Measurements from ENCODE around the gene HNRNPA3.
"Not testable (repeated sequence)": the region's sequence is repeated elsewhere in the genome, so short reads cannot be mapped to it uniquely, and the experiment has no call there.

HNRNPA3 gene

DNA sequence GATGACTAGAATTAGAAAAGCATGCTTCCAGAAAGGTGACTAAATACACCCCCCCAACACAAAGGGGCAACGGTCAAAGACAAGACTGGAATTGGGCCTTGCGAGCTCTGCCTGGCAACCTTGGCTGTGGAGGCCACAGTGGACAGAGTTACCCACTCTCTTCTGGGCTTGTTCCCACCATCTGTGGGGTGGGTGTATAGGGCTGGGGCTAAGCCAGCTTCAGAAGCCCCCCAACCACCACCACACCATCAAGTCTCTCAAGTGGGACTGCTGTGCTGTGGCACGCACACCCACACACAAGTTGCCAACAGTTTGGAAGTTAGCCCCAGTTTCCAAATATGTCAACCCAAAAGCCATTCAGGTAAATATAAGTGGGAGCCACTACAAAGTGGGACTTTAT, 44.1 kb downstream of the HNRNPA3 start:
- DNase-seq, result no peak

DNA sequence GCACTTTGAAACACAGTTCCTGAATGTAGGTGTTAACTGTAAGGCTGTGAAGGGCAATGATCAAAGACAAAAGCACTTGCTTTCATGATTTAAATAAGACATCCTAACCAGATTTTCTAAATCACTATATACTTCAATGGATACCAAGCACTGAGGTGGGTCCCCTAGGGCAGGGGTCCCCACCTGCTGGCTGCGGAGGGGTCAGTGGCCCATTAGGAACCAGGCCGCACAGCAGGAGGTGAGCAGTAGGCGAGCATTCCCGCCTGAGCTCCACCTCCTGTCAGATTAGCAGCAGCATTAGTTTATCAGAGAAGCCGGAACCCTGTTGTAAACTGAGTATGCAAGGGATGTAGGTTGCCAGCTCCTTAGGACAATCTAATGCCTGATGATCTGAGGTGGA, 44.9 kb downstream of the HNRNPA3 start:
- DNase-seq, result no peak

DNA sequence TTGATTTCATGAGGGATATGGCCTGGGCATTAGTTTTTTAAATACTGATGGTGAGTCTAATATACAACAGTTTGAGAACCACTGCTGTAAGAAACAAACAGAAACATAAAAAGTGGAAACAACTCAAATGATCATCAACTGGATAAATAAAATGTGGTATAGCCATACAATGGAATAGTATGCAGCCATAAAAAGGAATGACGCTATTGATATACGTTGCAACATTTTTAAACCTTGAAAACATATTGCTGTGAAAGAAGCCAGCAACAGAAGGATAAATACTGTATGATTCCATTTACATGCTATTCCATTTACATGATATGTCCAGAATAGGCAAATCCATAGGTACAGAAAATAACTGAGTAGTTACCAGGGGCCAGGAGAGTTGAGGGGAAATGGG, 45.5 kb downstream of the HNRNPA3 start:
- no peak for DNase-seq

DNA sequence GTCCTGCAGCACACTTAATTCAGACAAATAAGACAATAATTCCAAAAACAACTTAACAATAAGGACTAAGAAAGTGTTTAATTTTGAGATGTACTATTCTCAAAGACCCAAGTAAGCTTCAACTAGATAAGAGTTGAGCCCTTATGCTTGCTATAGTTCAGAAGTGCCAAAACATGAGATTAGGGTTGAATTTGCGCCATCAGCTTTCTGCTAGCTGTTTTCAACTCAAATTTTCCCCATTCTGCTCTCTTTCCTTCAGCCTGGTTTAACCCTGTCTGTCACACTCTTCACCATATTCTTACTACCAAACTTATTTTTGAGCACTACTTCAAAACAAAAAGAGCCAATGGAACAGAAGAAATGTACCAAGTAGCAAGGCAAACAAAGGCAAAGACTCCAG, 47.8 kb downstream of the HNRNPA3 start:
- no peak for DNase-seq

DNA sequence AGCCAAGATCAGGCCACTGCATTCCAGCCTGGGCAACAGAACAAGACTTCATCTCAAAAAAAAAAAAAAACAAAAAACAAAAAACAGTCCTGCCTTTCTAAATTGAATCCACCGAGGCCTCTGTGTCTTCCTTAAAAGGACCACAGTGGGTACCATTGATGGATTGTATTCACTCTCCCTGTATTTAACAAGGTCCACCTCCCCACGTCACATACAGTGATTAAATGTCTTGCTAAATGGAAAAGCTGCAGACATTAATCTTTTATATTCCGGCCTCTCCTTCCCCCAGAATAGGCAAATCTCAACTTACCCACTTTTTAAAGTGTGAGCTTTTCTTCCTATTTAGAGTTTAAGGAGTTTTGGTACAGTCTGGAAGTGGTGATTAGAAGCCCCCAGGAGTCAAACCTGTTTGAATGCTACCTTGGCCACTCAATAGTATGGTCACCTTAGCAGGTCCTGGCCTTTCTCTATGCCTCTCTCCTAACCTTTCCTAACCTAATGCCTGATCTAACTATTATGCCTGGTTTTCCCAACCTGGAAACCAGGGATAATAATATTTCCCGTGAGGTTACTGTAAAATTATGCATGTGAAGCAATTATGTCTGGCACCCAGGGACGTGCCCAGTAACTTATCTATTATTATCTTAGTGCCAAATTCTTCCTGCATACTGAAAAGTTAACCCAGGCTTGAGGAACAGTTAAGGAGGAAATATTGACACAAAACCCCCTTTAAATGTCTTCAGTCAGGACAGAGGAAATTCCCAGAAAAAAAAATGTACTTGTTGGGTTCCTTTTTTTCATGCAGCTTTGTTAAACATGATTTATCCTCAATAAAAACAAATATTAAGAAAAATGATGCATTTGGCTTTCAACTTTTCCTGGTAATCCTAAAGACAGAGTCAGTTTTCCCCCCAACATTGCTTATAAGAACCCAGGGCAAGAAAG, 48.8 kb downstream of the HNRNPA3 start:
- peak in 1 of 3 experiments; percentile 40 for DNase-seq

DNA sequence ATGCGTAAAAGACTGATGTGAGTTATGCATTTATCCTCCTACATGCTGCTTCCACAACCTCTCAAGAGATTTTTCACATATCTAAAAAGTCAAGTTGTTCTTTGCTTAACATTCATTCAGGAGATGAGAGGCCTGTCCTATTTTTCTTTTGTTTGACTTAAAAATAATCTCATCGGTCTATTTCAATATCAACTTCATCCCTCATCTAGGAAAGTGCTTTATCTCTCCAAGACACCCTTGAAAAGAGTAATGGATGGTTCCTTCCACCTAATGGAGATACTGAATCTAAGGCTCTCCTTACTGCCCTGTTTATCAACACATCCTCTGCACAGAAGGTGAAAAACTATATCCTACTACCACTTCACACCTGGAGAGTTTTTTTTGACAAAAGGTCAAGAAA, 49.5 kb downstream of the HNRNPA3 start:
- peak in 1 of 3 experiments; percentile 44 for DNase-seq

DNA sequence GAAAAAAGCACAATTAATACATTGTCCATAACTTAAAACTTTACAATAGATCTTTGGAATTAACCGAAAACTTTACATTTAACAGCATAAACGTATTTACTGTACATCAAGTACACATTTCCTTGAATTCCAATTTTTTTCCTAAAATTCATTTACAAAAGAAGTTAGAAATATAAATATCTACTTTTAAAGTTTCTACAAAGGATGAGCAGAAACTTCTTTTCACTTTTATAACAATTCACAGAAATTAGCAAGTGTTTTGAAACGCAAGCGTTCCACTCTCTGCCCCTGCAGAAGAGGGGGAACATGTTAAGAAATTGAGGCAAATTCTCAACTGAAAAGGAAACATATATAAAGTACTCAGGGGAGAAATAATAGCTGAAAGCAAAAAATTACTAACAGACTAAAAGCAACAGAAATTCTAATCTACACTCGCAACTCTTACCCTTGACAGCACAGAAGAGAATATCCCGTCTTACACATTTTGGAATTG, 50.4 kb downstream of the HNRNPA3 start:
- DNase-seq, result no peak

DNA sequence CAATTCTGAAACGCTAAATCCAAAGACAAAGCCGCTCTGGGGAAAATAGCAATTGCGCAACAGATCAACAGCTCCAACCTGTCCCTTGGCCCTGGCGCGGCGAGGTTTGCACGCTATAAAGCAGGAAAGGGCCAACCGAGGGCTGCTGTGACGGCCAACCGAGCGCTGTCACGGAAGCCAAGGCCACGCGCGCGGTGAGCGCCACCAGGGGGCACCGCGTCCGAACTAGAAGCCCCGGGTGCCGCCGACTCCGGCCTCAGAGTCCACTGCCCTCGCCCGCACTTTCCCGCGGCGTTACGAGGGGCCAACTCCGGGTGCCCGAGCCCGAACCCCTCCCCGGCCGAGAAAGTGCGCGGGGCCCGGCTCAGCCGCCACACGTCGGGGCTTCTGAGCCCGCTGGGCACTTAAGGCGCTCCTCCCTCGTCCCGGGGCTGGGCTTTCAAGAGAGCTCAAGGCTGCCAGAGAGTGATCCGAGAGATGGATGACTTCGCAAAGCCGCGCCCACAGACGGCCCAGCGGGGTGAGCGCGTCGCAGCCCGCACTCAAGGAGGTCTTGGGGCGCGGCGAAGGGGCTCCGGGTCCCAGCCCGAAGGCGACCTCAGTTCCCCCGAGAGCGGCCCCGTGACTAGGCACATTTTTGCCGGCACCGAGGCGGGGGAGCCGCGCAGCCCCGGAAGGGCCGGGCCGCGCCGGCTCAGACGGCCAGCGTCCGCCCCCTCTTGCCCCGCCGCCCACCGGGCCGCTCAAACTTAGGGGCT, 51.0 kb downstream of the HNRNPA3 start:
- peak; percentile 89 to 98 (median 98) for DNase-seq

DNA sequence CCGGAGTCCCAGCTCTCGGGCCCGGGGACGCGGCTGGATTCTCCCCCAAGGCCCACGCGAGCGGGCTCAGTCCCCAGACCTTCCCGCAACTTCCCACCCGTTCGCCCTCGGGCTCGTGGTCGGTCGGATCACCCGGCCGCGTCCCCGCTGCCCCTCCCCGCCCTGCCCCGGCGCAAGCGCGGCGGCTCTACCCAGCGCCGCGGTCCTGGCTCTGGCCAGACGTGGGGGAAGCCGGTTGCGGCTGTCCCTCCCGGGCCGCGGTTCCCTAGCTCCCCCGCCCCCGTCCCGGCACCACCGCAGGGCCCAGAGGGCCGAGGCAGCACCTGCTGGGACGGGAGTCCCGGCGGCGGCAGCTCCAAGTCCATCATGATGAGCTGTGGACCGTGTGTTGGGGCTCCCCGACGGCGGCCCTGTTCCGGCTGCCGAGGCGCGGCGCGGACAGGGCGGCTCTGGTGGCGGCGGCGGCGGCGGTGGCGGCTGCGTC, 51.7 kb downstream of the HNRNPA3 start:
- peak; percentile 17 to 87 (median 80) for DNase-seq

DNA sequence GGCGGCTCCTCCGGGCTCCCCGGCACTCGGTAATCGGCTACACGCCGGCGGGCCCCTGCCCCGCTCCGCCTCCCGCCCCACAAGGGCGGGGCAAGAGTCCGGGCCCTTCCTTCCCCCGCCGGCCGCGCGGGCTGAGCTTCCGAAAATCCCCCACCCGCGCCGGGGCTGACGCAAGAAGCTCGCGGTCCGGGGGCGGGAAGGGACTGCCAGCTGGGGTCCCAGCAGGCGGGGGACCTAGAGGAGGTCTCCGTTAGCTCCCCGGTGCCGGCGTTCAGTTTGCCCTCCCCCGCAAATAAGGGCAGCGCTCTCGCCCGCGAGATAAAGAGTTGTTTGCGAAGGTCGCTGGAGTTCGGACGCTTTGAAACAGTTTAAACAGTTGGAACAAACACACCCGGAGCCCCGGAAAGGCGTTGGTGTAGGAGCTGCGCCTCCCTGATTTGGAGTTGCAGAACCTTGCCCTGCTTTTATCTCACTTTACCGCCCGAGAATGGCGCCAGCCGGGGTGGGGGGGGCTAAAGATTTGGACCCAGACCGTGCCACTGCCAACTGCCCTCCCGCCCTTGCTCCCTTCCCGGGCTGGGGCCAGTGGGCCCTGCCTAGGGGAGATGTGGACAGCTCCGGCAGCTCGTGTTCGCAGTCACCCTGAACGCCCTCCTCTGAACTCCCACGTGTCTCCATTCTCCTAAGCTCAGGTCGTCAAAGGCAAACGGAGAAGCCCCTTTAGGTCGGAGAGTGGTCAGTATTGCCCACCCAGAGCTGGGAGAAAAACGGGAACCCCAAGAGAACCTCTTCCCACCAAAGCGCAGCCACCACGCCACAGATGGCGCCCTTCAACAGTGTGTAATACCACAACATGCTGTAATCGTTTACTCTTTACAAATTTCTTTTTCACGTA, 52.3 kb downstream of the HNRNPA3 start, which contains the start of gene NFE2L2:
Gene NFE2L2 (minus strand): TSS at position 35 of the 895 bp plus-strand sequence. CDS start 151 bp downstream, outside the sequence.
- peak; percentile 69 to 91 (median 89) for DNase-seq

DNA sequence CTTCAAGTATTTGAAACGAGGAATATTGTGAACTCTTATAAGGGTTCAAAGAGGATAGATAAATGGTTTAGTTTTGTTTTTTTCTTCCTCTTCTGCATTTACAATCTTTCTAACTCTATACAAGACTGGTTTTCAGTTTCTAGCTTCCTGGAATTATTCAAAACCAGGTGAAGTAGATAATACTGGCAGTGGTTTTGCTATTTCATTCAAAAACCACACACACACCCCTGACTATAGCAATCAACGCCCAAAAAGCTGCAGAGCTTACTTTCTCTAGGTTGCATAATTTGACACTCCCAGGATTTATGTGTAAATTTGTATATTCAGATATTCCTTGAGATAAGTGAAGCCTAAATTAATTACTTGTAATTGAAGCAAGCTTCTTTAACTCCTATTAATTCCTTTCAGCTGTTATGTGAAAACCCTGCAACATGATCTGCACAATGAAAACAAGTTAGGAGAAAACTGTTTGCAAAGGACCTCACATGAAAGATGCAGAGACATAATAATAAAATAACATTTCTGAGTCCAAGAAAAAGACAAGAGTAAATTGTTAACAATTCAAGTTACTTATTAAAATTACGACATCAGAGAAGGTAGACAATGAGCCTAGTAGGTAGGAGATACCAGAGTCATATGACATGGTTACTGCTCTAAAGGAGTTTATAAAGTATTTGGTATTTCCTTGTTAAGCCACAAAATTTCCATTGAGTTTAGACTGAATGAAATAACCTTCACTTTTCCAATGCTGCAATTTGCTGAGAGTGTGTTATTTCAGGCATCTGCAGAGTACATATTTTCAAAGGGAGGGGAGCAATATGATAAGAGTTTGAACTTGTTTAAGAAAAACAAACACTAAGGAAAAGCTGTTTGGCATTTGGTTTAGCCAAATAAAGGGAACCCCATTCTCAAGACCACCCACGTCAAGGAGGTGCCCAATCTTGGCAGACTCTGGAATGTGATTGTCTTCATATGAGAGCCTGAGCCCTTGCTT, 53.5 kb downstream of the HNRNPA3 start:
- DNase-seq, result peak in 1 of 3 experiments; percentile 55

DNA sequence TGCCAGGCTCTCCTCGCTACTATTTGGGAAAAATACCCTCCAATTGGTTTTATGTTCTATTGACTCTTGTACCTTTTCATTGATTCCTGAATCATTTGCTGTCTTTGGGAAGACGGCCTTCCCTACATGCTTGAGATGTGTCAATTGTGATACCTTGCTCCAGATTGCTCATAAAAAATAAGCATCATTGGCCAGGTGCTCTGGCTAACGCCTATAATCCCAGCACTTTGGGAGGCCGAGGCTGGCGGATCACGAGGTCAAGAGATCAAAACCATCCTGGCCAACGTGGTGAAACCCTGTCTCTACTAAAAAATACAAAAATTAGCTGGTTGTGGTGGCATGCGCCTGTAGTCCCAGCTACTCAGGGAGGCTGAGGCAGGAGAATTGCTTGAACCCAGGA, 54.4 kb downstream of the HNRNPA3 start:
- DNase-seq, result not testable (repeated sequence)

DNA sequence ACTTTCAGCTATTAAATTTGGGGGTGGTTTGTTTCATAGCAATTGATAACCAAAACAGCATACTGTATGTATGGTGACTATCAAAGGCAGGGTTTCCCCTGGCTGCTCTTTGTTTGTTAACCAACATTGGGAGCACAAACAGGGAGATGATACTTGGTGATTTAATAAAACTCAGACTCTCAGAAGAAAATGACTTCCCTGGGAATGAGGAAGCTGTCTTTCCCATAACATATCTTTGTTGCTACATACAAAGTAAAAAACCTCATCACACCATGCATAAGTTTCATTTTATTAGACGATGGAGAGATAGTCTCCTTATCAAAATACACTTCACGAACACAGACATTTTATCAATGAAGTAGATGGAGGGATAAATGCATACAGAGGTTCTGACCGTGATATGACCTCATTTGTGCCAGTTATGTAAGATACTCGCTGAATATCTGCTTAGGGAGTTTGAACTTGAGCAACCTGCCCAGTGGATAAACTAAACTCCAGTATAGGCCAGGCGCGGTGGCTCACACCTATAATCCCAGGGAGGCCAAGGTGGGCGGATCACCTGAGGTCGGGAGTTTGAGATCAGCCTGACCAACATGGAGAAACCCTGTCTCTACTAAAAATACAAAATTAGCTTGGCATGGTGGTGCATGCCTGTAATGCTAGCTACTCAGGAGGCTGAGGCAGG, 55.7 kb downstream of the HNRNPA3 start:
- DNase-seq, result no peak

DNA sequence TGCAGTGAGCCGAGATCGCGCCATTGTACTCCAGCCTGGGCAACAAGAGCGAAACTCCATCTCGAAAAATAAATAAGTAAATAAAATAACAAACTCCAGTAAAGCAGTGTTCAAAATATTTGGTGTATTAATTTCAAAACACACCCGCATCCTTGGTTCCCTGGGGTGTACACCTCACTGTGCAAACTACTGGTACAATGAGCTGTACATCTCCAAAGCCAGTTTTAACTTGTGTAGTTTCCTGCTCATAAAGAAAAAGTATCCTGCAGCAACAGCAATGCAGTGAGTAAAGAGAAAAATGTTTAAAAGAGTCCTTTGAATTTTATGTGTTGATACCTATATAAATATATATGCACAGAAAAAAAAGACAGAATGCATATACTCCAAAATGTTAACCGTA, 56.3 kb downstream of the HNRNPA3 start:
- DNase-seq, result no peak

DNA sequence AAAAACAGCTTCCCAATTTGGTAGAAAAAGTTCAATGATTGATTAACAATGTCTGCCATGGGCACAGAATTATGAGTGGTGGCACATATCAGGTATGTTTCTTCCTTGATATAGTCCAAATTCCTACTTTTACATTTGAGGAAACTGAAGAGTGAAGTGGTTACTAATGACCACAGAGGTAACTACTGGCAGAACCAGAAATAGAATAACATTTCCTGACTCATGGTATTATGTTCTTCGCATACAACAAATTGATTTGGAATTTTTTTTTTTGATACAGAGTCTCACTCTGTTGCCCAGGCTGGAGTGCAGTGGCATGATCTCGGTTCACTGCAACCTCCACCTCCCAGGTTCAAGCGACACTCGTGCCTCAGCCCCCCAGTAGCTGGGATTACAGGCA, 57.9 kb downstream of the HNRNPA3 start:
- DNase-seq, result no peak

DNA sequence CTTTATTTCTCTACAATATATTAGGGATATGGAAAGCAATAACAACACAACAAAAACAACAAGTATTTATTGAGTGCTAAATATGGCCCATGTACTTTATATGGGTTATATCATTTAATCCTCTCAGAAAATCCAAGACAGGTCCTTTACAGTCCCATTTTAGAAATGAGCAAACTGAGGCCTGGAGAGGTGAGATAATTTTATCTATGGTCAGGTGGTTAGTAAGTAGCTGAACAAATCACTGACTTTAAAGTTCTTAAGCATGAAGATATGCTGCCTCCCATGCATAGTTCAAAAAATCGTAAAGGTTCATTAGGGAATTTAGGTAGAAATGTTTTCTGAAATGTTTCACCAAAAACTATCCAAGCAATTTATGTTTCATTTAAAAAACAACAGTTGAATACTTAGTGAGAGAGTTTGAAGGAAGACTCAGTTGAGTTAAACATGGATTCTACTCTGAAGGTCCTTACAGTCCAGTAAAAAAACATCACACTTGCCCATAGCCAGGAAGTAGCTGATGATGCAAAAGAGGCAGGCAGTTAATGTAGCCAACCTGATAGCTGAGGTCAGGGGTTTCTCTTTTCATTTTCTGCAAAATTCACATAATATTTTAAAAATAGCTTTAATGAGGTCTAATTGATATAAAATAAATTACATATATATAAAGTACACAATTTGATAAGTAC, 59.5 kb downstream of the HNRNPA3 start:
- no peak for DNase-seq

DNA sequence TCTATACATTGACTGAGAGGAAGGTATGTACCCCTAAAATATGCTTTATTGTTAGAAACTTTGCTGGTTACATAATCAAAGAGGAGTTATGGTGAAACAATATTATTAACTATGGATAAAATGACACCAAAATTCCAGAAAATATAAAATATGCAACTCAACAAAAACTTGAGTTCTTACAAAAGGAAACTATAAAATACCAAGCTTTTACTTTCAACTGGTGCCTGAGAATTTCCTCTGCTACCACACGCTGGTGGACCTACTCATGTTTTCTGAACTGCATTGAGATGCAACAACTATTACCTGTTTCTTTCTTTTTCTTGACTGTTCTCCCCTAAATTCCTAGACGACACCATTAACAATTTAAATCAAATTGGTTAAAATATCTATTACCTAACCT, 60.2 kb downstream of the HNRNPA3 start:
- no peak for DNase-seq

DNA sequence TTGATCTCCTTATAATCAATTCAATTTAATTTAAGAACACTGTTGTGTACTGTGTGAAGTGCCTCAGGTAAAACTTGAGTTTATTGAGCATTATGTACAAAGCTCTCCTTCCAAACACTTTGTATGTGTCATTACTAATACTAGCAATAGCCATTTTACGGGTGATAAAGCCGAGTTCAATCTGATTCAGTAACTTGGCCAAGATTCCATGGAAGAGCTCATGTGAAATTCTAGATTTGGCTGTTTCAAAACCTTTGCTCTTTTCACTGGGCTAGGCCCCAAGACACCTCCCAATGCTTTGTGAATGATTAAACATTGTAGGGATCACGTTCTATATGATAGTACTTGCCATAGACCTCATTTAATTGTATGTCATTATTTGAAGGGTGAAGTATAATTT, 60.8 kb downstream of the HNRNPA3 start:
- no peak for DNase-seq
